Nucleus accumbens (tissue), 56 donors: ENCODE data around the gene TNFAIP3.
"Not testable (repeated sequence)": the region's sequence is repeated elsewhere in the genome, so short reads cannot be mapped to it uniquely, and the experiment has no call there.

Source experiments
- DNase-seq, 56 donors: peaks; one replicate each; lab custom pipeline; 2025; lab: John Stamatoyannopoulos, UW

Gene TNFAIP3

GRCh38 chr6:137876547-137876946, 9.5 kb downstream of the TNFAIP3 start:
- DNase-seq, result no peak

GRCh38 chr6:137877113-137877512, 10.1 kb downstream of the TNFAIP3 start:
- DNase-seq, result no peak

GRCh38 chr6:137877606-137878005, 10.5 kb downstream of the TNFAIP3 start:
- no peak for DNase-seq

GRCh38 chr6:137878029-137878428, 11.0 kb downstream of the TNFAIP3 start:
- DNase-seq, result no peak

GRCh38 chr6:137878486-137879285, 11.6 kb downstream of the TNFAIP3 start:
- no peak for DNase-seq

GRCh38 chr6:137879299-137879698, 12.2 kb downstream of the TNFAIP3 start:
- no peak for DNase-seq

- DNase-seq, result no peak
Observed at GRCh38 chr6:137879885-137880745, 13.1 kb downstream of the TNFAIP3 start.

- peak in 1 of 56 donors; percentile 3 for DNase-seq
Observed at GRCh38 chr6:137880746-137881521, 13.9 kb downstream of the TNFAIP3 start.

- no peak for DNase-seq
Observed at GRCh38 chr6:137881522-137881886, 14.4 kb downstream of the TNFAIP3 start.

GRCh38 chr6:137882225-137882961, 15.3 kb downstream of the TNFAIP3 start:
- DNase-seq, result no peak

GRCh38 chr6:137883400-137884148, 16.5 kb downstream of the TNFAIP3 start:
- DNase-seq, result no peak

- DNase-seq, result no peak
Observed at GRCh38 chr6:137884149-137884909, 17.3 kb downstream of the TNFAIP3 start.

GRCh38 chr6:137884910-137885229, 17.8 kb downstream of the TNFAIP3 start:
- DNase-seq, result not testable (repeated sequence)

- not testable (repeated sequence) for DNase-seq
Observed at GRCh38 chr6:137886226-137886625, 19.2 kb downstream of the TNFAIP3 start.

GRCh38 chr6:137890983-137891537, 24.0 kb downstream of the TNFAIP3 start:
- DNase-seq, result no peak

- DNase-seq, result no peak
Observed at GRCh38 chr6:137892271-137892708, 25.2 kb downstream of the TNFAIP3 start.

GRCh38 chr6:137893181-137893580, 26.1 kb downstream of the TNFAIP3 start:
- DNase-seq, result no peak

- no peak for DNase-seq
Observed at GRCh38 chr6:137893726-137894125, 26.7 kb downstream of the TNFAIP3 start.
